ENCODE measurements around the gene STX5.

DNA sequence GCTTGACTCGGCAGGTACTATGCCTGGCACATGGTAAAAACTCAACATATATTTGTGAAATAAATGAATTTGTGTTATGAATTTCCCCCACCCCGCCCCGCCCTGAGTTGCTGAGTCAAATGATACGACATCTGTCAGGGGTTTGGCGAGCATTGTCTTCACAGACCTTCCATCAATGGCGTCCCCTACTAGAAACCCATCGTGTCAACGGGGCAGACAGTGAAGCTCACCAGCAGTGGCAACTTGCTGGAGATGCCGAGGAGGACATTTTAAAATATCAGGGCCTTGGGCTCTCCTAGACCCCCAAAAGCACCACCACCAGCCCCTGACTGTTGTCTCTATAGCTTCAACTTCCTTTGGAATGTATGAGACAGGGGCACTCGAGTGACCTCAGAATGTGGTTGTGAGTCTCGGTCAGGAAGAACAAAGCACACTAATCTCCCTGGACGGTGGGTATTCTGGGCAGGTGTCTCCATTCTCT, 25.9 kb downstream of the STX5 start:
- TF ChIP-seq, protein P1, sequence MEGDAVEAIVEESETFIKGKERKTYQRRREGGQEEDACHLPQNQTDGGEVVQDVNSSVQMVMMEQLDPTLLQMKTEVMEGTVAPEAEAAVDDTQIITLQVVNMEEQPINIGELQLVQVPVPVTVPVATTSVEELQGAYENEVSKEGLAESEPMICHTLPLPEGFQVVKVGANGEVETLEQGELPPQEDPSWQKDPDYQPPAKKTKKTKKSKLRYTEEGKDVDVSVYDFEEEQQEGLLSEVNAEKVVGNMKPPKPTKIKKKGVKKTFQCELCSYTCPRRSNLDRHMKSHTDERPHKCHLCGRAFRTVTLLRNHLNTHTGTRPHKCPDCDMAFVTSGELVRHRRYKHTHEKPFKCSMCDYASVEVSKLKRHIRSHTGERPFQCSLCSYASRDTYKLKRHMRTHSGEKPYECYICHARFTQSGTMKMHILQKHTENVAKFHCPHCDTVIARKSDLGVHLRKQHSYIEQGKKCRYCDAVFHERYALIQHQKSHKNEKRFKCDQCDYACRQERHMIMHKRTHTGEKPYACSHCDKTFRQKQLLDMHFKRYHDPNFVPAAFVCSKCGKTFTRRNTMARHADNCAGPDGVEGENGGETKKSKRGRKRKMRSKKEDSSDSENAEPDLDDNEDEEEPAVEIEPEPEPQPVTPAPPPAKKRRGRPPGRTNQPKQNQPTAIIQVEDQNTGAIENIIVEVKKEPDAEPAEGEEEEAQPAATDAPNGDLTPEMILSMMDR (IDR thresholded peaks at IDR 0.05; ENCODE audit: insufficient read depth, low read length) = no peak
- no peak for TF ChIP-seq POLR2AphosphoS5 (IDR thresholded peaks at IDR 0.05; ENCODE audit: low read depth)
- TF ChIP-seq, protein P2, sequence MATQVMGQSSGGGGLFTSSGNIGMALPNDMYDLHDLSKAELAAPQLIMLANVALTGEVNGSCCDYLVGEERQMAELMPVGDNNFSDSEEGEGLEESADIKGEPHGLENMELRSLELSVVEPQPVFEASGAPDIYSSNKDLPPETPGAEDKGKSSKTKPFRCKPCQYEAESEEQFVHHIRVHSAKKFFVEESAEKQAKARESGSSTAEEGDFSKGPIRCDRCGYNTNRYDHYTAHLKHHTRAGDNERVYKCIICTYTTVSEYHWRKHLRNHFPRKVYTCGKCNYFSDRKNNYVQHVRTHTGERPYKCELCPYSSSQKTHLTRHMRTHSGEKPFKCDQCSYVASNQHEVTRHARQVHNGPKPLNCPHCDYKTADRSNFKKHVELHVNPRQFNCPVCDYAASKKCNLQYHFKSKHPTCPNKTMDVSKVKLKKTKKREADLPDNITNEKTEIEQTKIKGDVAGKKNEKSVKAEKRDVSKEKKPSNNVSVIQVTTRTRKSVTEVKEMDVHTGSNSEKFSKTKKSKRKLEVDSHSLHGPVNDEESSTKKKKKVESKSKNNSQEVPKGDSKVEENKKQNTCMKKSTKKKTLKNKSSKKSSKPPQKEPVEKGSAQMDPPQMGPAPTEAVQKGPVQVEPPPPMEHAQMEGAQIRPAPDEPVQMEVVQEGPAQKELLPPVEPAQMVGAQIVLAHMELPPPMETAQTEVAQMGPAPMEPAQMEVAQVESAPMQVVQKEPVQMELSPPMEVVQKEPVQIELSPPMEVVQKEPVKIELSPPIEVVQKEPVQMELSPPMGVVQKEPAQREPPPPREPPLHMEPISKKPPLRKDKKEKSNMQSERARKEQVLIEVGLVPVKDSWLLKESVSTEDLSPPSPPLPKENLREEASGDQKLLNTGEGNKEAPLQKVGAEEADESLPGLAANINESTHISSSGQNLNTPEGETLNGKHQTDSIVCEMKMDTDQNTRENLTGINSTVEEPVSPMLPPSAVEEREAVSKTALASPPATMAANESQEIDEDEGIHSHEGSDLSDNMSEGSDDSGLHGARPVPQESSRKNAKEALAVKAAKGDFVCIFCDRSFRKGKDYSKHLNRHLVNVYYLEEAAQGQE (IDR thresholded peaks at IDR 0.05; ENCODE audit: insufficient replicate concordance, low read depth) = no peak
- TF ChIP-seq SPI1 (IDR thresholded peaks at IDR 0.05; ENCODE audit: borderline replicate concordance, low read depth) = no peak

All from HL-60 (cell line).